BE2C (cell line): ENCODE measurements around the gene MTARC2.

Experiments used
- DNase-seq: peaks from one replicate; pipeline ENCODE4 v3.0.0-alpha.2; 2020
- H3K27me3 ChIP-seq: fragments of 250-450 bp; sonication (Bioruptor Pico); 2 replicates; pipeline ENCODE4 v1.5.1; 2020; ENCODE audit warnings: mild to moderate bottlenecking
- H3K36me3 ChIP-seq: fragments of 250-450 bp; sonication (Bioruptor Pico); 2 replicates; pipeline ENCODE4 v1.5.1; 2020; ENCODE audit warnings: mild to moderate bottlenecking
- H3K4me1 ChIP-seq: fragments of 250-450 bp; sonication (Bioruptor Pico); 2 replicates; pipeline ENCODE4 v1.5.1; 2020
- H3K4me3 ChIP-seq: 2 replicates; pipeline ENCODE4 v1.5.1; 2011; ENCODE audit warnings: low read depth, low read length
- H3K9me3 ChIP-seq: fragments of 250-450 bp; sonication (Bioruptor Pico); 2 replicates; pipeline ENCODE4 v1.5.1; 2020
- TF ChIP-seq, protein P1 (sequence below): IDR thresholded peaks from 2 replicates; pipeline ENCODE4 v1.5.1; 2012; ENCODE audit warnings: mild to moderate bottlenecking, low read depth, low read length

MTARC2 gene

DNA sequence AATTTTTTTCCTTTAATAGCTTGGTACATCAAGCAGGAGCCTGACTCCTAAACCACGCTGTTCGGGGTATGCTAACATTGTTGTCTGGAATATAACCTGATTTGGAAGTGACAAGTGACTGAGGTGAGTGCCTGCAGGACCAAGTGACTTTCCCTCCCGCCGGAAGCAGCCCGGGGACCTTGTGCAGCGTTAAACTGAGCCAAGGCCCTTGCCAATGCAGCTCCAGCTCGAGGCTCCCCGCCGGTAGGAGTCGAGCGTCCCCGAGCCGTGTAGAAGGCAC lies 37.9 kb downstream of the MTARC2 start:
- no peak for DNase-seq
- peak overlapping the region; percentile 73 for H3K4me3 ChIP-seq
- TF ChIP-seq, protein P1, sequence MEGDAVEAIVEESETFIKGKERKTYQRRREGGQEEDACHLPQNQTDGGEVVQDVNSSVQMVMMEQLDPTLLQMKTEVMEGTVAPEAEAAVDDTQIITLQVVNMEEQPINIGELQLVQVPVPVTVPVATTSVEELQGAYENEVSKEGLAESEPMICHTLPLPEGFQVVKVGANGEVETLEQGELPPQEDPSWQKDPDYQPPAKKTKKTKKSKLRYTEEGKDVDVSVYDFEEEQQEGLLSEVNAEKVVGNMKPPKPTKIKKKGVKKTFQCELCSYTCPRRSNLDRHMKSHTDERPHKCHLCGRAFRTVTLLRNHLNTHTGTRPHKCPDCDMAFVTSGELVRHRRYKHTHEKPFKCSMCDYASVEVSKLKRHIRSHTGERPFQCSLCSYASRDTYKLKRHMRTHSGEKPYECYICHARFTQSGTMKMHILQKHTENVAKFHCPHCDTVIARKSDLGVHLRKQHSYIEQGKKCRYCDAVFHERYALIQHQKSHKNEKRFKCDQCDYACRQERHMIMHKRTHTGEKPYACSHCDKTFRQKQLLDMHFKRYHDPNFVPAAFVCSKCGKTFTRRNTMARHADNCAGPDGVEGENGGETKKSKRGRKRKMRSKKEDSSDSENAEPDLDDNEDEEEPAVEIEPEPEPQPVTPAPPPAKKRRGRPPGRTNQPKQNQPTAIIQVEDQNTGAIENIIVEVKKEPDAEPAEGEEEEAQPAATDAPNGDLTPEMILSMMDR = no peak

DNA sequence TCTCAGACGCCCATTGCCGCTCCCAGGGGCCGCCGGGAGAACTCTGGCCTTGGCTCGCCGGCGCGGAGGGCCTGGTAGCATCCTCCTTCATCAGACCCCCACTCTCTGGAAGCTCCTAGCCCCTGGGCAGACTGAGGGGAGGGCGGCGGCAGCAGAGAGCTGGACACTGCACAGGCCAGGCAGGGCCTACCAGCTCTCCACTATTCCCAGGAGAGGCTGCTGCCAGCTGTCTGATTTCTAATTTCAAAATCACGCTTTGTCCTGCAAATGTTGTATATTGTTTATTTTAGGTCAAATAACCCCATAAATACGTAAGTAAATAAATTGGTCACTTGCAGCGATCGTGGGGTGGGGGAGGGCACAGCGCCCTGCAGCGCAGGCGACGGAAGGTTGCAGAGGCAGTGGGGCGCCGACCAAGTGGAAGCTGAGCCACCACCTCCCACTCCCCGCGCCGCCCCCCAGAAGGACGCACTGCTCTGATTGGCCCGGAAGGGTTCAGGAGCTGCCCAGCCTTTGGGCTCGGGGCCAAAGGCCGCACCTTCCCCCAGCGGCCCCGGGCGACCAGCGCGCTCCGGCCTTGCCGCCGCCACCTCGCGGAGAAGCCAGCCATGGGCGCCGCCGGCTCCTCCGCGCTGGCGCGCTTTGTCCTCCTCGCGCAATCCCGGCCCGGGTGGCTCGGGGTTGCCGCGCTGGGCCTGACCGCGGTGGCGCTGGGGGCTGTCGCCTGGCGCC lies 38.4 kb downstream of the MTARC2 start, which contains the start of gene MTARC1:
Gene MTARC1, plus strand, starts transcription at position 577 of the 732 bp plus-strand sequence. Its CDS starts 32 bp downstream, at position 609.
- no peaks in the 10 kb centered on the region for H3K36me3 ChIP-seq
- no peaks in the 10 kb centered on the region for H3K9me3 ChIP-seq
- TF ChIP-seq, protein P1 = no peak
- H3K27me3 ChIP-seq = no peaks in the 10 kb centered on the region
- peaks cover 3% of the 10 kb centered on the region for H3K4me1 ChIP-seq
- peak within 1 kb of the TSS; percentile 73 for H3K4me3 ChIP-seq
- peak; percentile 90 for DNase-seq

More for the DNA sequence above, 37.9 kb downstream of the MTARC2 start:
- H3K27me3 ChIP-seq = no peaks in the 10 kb centered on the region
- H3K9me3 ChIP-seq = no peaks in the 10 kb centered on the region
- no peaks in the 10 kb centered on the region for H3K36me3 ChIP-seq
- H3K4me1 ChIP-seq = peaks cover 3% of the 10 kb centered on the region

GRCh38 chr1:220787069-220787619 lies 39.0 kb downstream of the MTARC2 start:
- Histone ChIP-seq H3K4me1 (peaks cover 3% of the 10 kb centered on the region), H3K27me3 (no peaks in the 10 kb centered on the region), H3K4me3 (peak overlapping the region; percentile 73), H3K36me3 (no peaks in the 10 kb centered on the region), H3K9me3 (no peaks in the 10 kb centered on the region)
- DNase-seq = no peak
- TF ChIP-seq, protein P1 = no peak

GRCh38 chr1:220788900-220789299 lies 40.8 kb downstream of the MTARC2 start:
- no peaks in the 10 kb centered on the region for H3K27me3 ChIP-seq
- H3K36me3 ChIP-seq = no peaks in the 10 kb centered on the region
- no peak for DNase-seq
- H3K9me3 ChIP-seq = no peaks in the 10 kb centered on the region
- H3K4me3 ChIP-seq = no peak overlapping the region
- peaks cover 3% of the 10 kb centered on the region for H3K4me1 ChIP-seq
- TF ChIP-seq, protein P1 = no peak

- no peak for DNase-seq
- Histone ChIP-seq H3K27me3 (no peaks in the 10 kb centered on the region), H3K36me3 (no peaks in the 10 kb centered on the region), H3K9me3 (no peaks in the 10 kb centered on the region), H3K4me3 (no peak overlapping the region), H3K4me1 (peaks cover 3% of the 10 kb centered on the region)
- TF ChIP-seq, protein P1 = no peak
Measured at GRCh38 chr1:220789532-220790147, 41.5 kb downstream of the MTARC2 start.

- no peaks in the 10 kb centered on the region for H3K4me1 ChIP-seq
- no peaks in the 10 kb centered on the region for H3K36me3 ChIP-seq
- H3K4me3 ChIP-seq = no peak overlapping the region
- TF ChIP-seq, protein P1 = no peak
- no peaks in the 10 kb centered on the region for H3K9me3 ChIP-seq
- H3K27me3 ChIP-seq = no peaks in the 10 kb centered on the region
- peak; percentile 24 for DNase-seq
Measured at GRCh38 chr1:220791285-220791684, 43.2 kb downstream of the MTARC2 start.
